Measurements from ENCODE around the gene TPH2.

The TPH2 gene

GRCh38 chr12:71935594-71935993, 3.1 kb upstream of the TPH2 start:
- DNase-seq (ENCODE audit: low read depth) = no peak
- no peak overlapping the region for H3K4me3 ChIP-seq (ENCODE audit: low read depth, low read length)
- TF ChIP-seq CTCF (IDR thresholded peaks at IDR 0.05; ENCODE audit: control insufficient read depth, extremely low read depth, insufficient read depth) = no peak

GRCh38 chr12:71940068-71940467, 1.4 kb downstream of the TPH2 start:
- H3K4me3 ChIP-seq (ENCODE audit: low read depth, low read length) = no peak overlapping the region
- DNase-seq (ENCODE audit: low read depth) = no peak
- no peak for TF ChIP-seq CTCF (IDR thresholded peaks at IDR 0.05; ENCODE audit: control insufficient read depth, extremely low read depth, insufficient read depth)

GRCh38 chr12:71941174-71941573, 2.5 kb downstream of the TPH2 start:
- TF ChIP-seq CTCF (IDR thresholded peaks at IDR 0.05; ENCODE audit: control insufficient read depth, extremely low read depth, insufficient read depth) = no peak
- DNase-seq (ENCODE audit: low read depth) = no peak
- H3K4me3 ChIP-seq (ENCODE audit: low read depth, low read length) = no peak overlapping the region

DNA sequence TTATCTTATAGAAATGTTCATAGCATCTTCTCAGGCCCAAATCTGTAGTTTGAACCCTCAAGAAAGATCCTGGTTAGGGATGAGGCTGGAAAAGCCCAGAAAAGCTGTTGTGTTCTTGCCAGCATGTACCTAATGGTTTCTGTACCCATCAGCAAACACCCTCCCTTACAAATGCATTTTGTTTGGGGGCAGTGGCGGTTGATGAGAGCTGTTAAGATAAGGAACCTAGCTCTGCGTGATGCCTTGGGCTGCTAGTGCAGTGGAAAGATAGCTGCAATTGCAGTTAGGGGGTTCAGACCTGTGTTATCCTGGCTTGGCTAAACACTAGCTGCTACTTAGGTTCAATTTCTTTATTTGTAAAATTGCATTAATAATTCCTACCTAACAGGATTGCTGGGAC, 3.6 kb downstream of the TPH2 start:
- H3K4me3 ChIP-seq (ENCODE audit: low read depth, low read length) = no peak overlapping the region
- no peak for TF ChIP-seq CTCF (IDR thresholded peaks at IDR 0.05; ENCODE audit: control insufficient read depth, extremely low read depth, insufficient read depth)
- DNase-seq (ENCODE audit: low read depth) = no peak

DNA sequence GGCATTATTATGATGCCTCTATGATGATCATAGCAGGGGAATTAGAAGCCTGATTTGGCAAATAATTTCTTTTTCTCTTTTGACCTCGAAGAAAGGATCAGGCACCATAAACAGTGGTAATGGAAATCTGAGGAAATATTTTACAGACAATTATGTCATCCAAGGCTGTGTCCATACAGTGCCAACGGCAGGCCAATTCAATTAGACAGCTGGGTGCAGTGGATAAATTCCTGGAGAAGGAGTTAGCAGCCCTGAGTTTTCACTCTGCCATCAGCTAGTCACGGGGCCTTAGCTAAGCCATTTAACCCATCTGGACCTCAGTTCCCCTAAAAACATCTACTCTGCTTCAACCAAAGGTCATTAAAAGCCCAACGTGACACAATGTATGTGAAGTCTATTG, 4.1 kb downstream of the TPH2 start:
- no peak overlapping the region for H3K4me3 ChIP-seq (ENCODE audit: low read depth, low read length)
- no peak for TF ChIP-seq CTCF (IDR thresholded peaks at IDR 0.05; ENCODE audit: control insufficient read depth, extremely low read depth, insufficient read depth)
- DNase-seq (ENCODE audit: low read depth) = no peak

DNA sequence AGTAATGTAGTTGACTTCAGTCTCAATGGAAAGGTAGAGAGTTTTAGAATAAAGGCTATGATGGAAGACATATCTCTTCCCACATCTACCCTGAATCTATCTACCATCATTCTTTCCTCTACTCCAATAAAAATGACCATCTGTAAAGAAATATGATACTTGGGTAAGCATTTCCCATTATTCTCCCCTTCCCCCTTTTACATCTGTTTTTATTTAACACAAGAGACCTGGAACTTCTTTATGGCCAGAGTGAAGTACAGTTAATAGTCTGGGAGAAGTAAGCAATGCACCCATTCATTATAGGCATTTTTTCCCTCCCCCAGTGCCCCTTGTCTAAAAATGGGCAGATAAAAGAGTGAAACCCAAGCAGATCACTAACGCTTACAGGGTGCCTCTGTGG, 6.5 kb downstream of the TPH2 start:
- no peak for DNase-seq (ENCODE audit: low read depth)
- no peak overlapping the region for H3K4me3 ChIP-seq (ENCODE audit: low read depth, low read length)
- no peak for TF ChIP-seq CTCF (IDR thresholded peaks at IDR 0.05; ENCODE audit: control insufficient read depth, extremely low read depth, insufficient read depth)

- no peak for DNase-seq (ENCODE audit: low read depth)
- no peak for TF ChIP-seq CTCF (IDR thresholded peaks at IDR 0.05; ENCODE audit: control insufficient read depth, extremely low read depth, insufficient read depth)
These were observed 7.2 kb downstream of the TPH2 start for GRCh38 chr12:71945883-71946282.

More at GRCh38 chr12:71945883-71946282, 7.2 kb downstream of the TPH2 start:
- H3K4me3 ChIP-seq (ENCODE audit: low read depth, low read length) = no peak overlapping the region
